Activated naive CD4-positive, alpha-beta T cell (primary cell): ENCODE data around the gene FGFBP2.

Source experiments
- DNase-seq, 4 experiments: peaks; one replicate each; lab custom pipeline; 2025; lab: John Stamatoyannopoulos, UW

The FGFBP2 gene

GRCh38 chr4:15968551-15969300, 5.8 kb upstream of the FGFBP2 start:
- no peak for DNase-seq

DNA sequence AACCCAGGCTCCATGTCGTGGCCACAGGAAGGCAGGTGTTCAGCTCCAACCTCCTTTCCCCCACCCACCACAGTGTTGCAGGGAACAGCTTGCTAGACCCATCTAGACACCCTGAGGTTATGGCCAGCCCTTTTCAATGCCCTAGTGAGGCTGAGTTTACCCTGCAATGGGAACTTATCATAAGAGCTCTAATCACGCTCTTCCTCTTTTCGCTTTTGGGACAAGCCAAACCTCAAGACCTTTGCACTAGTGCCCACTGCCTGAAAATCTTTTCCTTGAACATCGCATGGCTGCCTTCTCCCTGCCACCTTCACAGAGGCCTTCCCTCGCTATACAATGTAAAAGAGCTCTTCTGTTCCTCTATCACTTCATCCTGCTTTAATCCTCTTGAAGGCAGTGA, 2.4 kb upstream of the FGFBP2 start:
- no peak for DNase-seq

- no peak for DNase-seq
Measured at GRCh38 chr4:15964159-15964558, 1.2 kb upstream of the FGFBP2 start.

DNA sequence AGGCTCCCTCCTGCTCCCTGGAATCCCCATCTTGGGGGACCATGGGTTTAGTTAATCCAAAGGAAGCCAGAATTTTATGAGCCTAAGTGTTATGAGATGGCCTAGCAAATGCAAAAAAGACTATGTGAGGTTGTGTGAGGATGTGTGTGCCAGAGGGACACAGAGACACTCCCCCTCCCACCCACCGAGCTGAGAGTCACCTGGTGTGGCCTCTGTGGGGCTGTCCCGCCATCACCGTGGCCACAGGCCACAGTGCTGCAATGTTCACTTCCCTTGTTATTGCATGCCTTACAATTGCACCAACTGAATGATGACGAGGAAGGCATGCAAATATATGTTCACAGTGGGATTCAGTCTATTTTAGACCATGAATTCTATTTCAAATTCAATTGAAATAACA, 601 bp upstream of the FGFBP2 start:
- DNase-seq = peak in 1 of 4 experiments; percentile 2

- peak in 2 of 4 experiments; percentile 1 to 5 for DNase-seq
Measured at GRCh38 chr4:15961781-15962510, 1.0 kb downstream of the FGFBP2 start.

GRCh38 chr4:15958562-15958961, 4.4 kb downstream of the FGFBP2 start:
- DNase-seq = no peak

DNA sequence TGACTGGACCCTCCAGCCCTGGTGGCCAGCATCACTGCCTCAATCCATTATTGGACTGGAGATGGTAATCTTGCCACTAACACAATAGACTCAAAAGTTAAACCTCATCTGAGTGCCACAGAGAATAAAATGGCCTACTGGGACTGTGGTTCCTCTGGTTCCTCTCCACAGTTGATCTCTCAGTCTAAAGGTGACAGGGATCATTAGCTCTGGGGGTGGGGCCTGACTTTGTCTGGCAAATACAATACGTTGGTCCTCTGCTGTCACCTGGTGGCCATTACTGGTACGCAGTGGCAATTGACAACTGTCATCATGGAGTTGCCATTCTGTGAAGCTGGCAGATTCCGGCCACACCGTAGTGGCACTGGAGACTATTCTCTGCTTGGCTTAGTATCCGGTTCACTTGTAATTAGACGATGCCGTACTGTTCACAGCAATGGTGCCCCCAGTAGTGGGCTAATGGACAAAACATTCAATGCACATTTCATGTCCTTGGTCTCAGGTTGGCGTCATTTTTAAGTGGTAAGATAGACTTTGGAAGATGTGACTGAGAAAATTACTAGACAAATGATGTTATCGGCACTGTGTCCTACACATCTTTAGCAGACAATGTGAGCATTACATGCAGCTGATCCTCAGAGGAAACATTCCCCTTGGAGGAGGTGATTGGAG, 6.7 kb downstream of the FGFBP2 start:
- DNase-seq = peak; percentile 48 to 61 (median 53)

GRCh38 chr4:15955670-15956069, 7.3 kb downstream of the FGFBP2 start:
- no peak for DNase-seq

DNA sequence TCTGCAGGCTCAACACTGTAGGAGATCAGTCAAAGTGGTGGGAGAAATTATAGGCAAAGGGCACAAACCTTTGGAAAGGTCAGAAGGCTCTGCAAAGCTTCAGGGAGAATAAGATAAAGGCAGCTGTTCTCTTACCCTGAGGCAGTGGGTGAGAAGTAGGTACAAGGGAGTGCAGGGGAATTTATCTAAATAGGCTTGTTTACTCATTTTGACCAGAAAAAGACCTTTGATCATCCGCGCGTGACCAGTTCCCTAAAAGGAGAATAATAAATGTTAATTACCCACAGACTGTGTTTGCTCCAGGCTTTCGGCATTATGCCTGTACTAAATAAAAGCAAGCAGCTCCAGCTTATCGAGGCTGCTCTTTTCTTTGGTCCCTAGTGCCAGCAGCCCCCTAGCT, 9.3 kb downstream of the FGFBP2 start:
- DNase-seq = no peak

- no peak for DNase-seq
Measured at GRCh38 chr4:15951781-15952180, 11.2 kb downstream of the FGFBP2 start.

GRCh38 chr4:15948826-15949225, 14.1 kb downstream of the FGFBP2 start:
- no peak for DNase-seq

DNA sequence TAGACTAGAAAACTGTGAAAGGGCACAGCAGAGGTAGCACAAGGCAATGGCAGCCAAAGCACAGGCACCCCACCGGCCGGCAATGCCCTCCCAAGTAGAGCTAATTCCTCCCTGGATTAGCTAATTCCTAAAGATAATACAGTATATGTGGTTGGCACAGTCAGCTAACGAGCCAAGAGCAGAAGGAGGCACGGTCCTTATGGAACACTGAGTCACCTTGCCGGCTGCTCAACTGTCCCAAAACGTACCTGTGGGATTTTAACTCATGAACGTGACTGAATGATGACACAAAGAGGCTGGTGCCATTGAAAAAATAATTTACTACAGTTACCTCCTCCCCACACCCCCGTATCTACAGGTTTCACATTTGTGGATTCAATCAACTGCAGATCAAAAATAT, 15.3 kb downstream of the FGFBP2 start:
- DNase-seq = no peak

DNA sequence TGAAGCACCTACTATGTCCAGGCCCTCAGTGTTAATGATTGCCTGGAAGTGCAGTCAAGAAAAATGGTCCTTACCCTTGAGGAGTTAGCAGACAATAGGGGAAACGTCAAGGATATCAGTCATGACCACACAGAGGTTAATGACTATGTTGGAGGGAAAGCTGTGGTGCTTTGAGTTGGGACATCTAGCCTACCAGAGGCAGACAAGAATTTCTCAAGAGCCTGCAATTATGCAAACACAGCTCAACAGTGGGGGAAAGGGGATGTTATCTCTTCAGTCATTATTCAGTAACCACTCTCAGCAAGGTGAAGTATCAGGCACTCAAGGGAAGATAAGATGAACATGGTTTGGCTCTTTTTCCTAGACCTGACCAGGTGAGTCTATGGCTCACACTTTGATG, 17.5 kb downstream of the FGFBP2 start:
- DNase-seq = no peak

DNA sequence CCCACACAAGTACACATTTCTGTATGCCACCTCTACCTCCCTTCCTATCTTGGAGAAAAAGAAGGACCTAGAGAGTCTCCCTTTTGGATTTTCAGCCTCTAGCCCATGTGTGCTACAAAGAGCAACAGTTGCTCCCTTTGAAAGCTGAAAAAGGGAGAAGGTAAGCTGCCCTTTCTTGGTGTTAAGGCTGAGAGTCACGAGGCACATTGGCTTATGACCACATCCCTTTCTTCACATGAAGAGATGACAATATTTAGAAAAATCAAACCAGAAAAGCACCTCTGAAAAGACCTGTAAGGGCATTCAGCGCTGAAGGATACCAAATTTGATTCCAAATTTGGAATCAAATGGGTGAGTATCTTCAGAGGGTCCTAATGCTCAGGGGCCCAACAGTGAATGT, 18.1 kb downstream of the FGFBP2 start:
- DNase-seq = no peak

DNA sequence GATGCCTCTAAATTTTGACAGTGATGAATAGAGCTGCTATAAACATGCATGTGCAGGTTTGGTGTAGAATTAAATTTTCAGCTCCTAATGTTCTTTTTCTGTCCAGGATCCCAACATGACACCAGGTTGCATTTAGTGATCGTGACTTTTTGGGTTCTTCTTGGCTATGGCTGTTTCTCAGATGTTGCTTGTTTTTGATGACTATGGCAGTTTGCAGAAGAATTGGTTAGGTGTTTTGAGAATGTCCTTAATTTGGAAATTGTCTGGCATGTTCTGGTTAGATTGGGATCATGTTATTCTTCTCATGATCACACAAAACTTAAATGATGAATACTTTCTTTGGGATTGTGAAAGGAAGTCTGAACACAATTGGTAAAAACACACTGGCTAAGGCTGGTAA, 20.7 kb downstream of the FGFBP2 start:
- no peak for DNase-seq

- no peak for DNase-seq
Measured at GRCh38 chr4:15938640-15939039, 24.3 kb downstream of the FGFBP2 start, which contains the start of gene FGFBP1. Gene FGFBP1 (minus strand): TSS chr4:15938740. CDS start chr4:15936632, 2,108 bp downstream.

GRCh38 chr4:15938182-15938581, 24.8 kb downstream of the FGFBP2 start:
- DNase-seq = no peak

GRCh38 chr4:15936495-15936894, 26.5 kb downstream of the FGFBP2 start:
- DNase-seq = no peak

DNA sequence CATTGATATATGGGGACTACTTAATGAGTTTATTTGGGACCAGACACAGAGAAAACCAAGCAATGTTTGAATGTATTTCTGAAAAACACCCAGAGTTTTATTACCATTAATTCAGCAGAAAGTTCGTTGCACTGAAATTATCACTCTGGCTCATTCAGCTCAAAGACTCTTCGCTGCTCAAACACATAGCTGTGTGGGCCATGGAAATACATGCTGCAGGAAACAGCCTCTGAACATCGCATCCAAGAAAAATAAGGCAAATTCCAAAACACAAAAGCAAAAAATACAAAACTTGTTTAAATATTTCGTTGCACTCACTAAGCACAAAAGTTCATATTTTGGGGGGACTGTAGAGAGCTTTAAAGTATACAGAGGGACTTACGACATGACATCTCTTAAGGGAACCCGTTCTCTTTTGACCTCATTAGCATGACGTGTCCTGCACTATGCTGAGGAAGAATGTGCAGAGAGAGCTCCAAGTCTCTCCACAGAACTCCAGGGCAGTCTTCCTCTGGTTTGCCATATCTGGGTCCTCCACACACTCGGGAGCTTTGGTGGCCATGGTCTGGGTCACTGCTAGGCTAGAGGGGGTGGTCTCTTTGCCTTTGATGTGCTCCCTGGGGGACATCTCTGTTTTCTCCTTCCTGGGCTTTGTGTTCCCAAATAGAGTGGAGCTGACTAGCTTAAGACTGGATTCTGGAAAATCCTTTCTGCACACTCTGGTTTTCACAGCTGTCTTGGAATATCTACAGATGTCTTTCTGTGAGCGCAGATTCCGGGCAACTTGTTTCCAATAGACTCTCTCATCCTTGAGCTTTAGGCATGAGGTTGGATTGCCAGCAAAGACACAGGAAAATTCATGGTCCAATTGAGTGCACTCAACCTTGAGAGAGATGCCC, 27.2 kb downstream of the FGFBP2 start:
- no peak for DNase-seq

- DNase-seq = no peak
Measured at GRCh38 chr4:15934259-15934658, 28.7 kb downstream of the FGFBP2 start.

DNA sequence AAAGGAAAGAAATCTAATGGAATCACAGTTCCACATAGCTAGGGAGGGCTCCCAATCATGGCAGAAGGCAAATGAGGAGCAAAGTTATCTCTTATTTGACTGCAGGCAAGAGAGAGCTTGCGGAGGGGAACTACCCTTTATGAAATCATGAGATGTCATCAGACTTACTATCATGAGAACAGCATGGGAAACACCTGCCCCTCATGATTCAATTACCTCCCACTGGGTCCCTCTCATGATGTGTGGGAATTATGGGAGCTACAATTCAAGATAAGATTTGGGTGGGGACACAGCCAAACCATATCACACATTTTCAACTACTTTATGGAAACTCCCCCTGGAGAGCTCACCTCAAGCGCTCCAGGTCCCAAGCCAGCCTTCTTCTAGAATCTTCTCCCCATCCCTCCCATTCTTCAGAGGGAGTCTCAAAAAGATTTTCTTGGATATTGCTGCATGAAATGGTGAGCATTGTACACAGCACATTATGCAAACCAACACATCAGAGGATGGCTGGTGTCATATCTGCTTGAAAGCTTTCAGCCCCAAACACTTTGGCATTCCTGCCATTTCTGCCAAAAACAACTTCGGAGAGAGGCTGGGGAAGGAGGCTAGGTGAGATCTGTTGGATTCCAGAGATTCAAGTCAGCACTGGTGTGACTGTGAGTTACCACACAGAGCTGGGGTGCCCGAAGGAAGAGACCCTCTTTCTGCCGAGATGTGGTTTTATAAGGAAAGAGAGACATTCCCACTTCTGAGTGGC, 31.3 kb downstream of the FGFBP2 start:
- no peak for DNase-seq
